KBM-7 (cell line): ENCODE measurements around the gene RIMS3.
A peak's percentile ranks its signal among the peaks of the same experiment; 100 is the strongest.
"Not testable (repeated sequence)": the region's sequence is repeated elsewhere in the genome, so short reads cannot be mapped to it uniquely, and the experiment has no call there.

Experiments used
- DNase-seq: peaks from one replicate; pipeline ENCODE4 v3.0.0-alpha.2; 2015
- in situ Hi-C: fragments of 300-500 bp; cut with MboI; formaldehyde crosslinking; loops from 2 replicates; pipeline ENCODE4 v1.14.3; 2020; ENCODE audit warnings: low sequenced_read_pairs, low pct_unique_long_range_greater_than_20kb, mixed read lengths

Gene RIMS3

DNA sequence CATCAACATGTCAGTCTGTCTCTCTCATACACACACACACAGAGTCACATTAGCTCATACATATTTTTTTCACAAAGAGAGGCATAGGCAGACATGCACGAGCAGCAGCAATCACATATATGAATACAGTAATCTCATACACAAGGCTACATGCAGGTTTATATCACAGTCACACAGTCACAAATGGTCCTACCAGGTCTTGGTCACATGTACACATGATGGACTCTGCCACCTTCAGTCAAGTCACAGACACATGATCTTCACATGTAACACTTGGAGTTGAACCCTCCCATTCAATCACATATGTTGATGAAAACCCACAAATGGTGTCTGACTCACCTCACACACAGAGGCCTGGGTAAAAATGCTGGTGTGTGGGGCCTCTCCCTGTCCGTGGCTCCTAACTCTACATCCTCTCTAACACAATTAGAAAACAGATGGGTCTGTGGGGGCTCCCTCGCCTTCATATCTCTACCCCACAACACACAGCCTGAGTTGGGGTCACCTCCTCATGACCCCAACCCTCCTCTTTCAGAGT is 27.9 kb downstream of the RIMS3 start:
- in situ Hi-C loops, result loop anchor here (25.0 kb wide), 1 partner anchor 100 kb away; no protein-coding TSS in a partner anchor
- DNase-seq, result no peak

- DNase-seq, result no peak
- in situ Hi-C loops, result loop anchor here (25.0 kb wide), 1 partner anchor 101 kb away; no protein-coding TSS in a partner anchor
Observed at GRCh38 chr1:40636777-40637176, 28.7 kb downstream of the RIMS3 start.

DNA sequence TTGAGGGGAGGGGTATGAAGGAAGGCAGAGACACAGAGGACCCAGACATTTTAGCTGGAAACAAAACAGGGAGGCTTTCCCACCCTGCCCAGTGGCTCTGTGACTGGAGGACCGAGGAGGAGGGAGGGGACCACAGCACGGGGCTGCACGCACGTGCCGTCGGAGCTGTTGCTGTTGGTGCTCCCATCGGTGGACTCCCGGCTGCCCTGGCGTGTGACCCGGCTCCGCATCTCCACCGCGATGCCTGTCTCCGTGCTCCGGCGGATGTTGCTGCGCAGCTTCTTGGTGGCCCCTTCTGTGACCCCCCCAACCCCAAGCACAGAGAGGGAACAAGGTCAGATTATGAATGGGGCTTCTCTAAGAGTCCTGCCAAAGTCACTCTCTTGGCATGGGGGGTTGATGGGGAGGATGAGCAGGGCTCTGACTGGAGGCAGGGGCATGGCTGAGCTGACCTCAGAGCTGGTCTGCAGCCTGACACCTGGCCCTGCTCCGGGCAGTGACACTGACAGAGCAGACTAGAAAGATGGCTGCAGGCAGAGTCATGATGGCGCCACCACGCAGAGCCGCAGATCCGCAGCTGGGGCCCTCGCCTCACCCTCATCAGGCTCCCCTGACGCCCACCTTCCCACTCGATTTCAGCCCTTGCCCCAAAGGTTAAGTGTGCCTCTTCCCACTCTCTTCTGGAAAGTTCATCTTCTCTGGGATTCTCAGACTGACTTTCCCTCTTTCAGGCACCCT is 29.6 kb downstream of the RIMS3 start:
- in situ Hi-C loops, result loop anchor here (25.0 kb wide), 1 partner anchor 101 kb away; no protein-coding TSS in a partner anchor
- DNase-seq, result no peak

GRCh38 chr1:40634901-40635655 is 30.4 kb downstream of the RIMS3 start:
- no peak for DNase-seq
- in situ Hi-C loops, result loop anchor here (25.0 kb wide), 1 partner anchor 102 kb away; no protein-coding TSS in a partner anchor

GRCh38 chr1:40633931-40634376 is 31.5 kb downstream of the RIMS3 start:
- DNase-seq, result peak; percentile 51
- in situ Hi-C loops, result loop anchor here (25.0 kb wide), 1 partner anchor 103 kb away; no protein-coding TSS in a partner anchor

- DNase-seq, result no peak
- in situ Hi-C loops, result loop anchor here (25.0 kb wide), 1 partner anchor 104 kb away; no protein-coding TSS in a partner anchor
Observed at GRCh38 chr1:40633523-40633922, 32.0 kb downstream of the RIMS3 start.

- in situ Hi-C loops, result loop anchor here (25.0 kb wide), 1 partner anchor 107 kb away; no protein-coding TSS in a partner anchor
- peak; percentile 39 for DNase-seq
Observed at GRCh38 chr1:40630488-40631223, 34.8 kb downstream of the RIMS3 start.

DNA sequence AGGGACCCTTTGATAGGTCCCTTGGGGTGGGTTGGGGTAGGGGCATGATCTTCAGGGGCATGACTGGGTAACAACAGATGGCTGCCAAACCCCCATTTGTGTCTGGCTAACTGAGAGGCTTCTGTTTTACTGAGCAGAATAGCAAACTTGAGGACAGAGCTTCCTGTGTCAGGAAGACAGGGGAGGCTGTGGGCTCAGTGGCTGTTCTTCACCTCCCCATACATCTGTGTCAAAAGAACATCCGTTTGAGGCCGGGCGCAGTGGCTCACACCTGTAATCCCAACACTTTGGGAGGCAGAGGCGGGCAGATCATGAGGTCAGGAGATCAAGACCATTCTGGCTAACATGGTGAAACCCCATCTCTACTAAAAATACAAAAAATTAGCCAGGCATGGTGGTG is 35.9 kb downstream of the RIMS3 start:
- not testable (repeated sequence) for DNase-seq
- in situ Hi-C loops, result loop anchor here (10.0 to 25.0 kb wide), 2 partner anchors 108 to 215 kb away; no protein-coding TSS in a partner anchor

DNA sequence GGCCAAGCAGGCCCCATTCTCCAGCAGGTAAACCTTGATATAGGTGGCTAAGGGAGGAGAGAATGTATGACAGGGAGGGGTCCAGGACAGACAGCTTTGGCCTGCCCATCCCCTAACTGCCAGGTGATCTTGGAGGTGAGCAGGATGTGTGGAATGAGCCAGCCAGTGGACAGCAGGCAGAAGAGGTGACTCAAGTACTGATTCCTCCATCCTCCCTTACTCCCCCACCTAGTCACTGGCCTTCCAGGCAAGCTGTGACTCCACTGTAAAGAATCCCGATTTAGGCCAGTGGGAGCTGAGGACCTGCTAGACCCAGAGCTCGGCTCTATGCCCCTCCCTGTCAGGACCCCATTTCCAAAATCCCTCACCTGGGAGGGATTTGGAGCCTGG is 36.6 kb downstream of the RIMS3 start:
- in situ Hi-C loops, result loop anchor here (10.0 to 25.0 kb wide), 2 partner anchors 108 to 216 kb away; no protein-coding TSS in a partner anchor
- DNase-seq, result no peak

DNA sequence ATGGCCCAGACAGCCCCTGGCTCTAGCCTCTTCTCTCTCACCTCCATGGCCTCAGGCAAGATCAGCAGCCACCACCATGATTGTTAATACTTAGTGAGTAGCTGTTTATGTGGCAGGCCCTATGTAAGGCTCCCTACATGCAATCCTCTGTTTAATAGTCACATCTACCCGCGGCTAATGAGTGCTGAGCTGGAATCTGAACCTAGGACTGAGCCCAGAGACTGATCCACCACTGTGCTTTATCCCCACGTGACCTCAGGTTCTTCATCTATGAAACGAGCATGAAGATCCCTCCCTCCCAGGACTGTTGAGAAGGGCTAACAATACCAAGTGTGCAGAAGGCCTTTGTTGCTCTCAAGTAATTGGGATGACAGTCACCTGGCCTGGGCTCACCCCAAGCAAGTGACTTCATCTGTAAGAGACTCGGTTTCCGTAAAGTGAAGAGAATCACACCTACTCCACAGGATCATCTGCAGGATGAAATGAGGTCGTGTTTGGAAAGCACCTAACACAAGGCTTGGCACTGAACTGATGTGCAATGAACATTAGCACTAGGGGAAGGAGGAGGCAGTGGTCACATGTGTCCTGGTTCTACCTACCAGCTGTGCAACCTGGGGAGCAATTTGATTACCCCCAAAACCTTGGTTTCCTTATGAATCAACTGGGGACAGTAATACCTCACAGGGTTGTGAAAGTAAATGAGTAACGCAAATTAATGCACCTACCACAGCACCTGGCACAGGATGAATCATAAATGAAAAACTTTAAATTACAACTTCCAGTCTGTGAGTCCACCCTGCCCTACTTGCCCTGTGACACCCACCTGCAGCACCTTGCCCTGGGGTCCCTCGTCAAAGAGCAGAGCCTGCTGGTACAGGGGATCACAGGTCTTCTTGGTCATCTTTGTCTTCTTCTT is 37.2 kb downstream of the RIMS3 start:
- DNase-seq, result no peak
- in situ Hi-C loops, result loop anchor here (10.0 to 25.0 kb wide), 2 partner anchors 109 to 217 kb away; no protein-coding TSS in a partner anchor

DNA sequence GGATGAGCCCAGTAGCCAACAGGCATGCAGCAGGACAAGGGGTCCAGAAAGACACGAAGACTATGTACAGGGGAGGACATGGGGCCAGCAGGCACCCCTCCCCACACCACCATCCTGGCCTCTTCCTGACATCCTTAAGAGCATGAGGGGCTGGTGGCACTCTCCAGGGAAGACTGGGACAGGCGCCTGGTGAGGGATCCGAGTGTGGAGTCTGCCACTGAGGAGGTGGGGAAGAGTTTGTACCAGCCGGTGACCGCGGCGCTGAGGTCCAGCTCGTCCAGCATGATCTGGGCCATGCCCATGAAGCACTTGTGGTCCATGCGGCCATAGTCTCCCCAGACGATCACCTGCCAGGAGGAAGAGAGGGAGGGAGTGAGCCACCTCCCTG is 39.1 kb downstream of the RIMS3 start:
- in situ Hi-C loops, result loop anchor here (10.0 to 25.0 kb wide), 2 partner anchors 111 to 218 kb away; no protein-coding TSS in a partner anchor
- DNase-seq, result no peak

GRCh38 chr1:40625476-40626382 is 39.8 kb downstream of the RIMS3 start:
- no peak for DNase-seq
- in situ Hi-C loops, result loop anchor here (10.0 to 25.0 kb wide), 2 partner anchors 112 to 219 kb away; no protein-coding TSS in a partner anchor

- in situ Hi-C loops, result loop anchor here (10.0 to 25.0 kb wide), 2 partner anchors 112 to 220 kb away; no protein-coding TSS in a partner anchor
- peak; percentile 24 for DNase-seq
Observed at GRCh38 chr1:40625076-40625475, 40.4 kb downstream of the RIMS3 start.

DNA sequence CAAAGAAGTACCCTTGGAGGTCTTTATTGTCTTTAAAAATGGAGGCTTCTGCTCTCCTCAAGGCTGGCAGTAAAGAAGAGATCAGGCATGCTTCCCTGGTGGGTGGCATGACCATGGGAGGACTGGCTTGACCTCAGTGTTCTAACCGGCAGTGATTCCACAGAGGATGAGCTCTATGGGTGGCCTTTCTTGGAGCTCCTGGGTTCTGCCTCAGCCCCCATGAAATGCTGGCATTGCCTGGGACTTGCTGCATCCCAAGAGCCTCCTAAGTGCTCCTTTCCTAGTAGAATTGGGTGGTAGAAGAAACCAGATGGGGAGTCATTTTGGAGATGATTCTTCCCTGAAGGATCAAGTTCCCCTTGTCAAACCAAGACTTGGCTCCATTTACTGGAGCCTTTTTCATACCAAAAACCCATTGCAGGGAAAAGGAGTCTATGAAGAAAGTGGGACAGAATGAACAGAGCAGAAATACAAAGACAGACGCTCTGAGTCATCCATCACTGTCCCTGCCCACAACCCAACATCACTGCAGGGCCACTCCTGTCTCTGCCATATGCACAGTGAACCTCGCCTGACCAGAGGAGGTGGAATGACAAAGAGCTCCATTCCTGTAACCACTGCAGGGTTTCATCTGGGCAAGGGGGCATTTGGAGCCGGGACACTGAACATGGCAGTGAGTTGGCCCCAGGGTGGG is 42.4 kb downstream of the RIMS3 start:
- in situ Hi-C loops, result loop anchor here (10.0 kb wide), 1 partner anchor 222 kb away; no protein-coding TSS in a partner anchor

GRCh38 chr1:40621821-40622450 is 43.5 kb downstream of the RIMS3 start:
- in situ Hi-C loops, result loop anchor here (10.0 kb wide), 1 partner anchor 223 kb away; no protein-coding TSS in a partner anchor
- DNase-seq, result no peak

More for the DNA sequence above, 42.4 kb downstream of the RIMS3 start:
- DNase-seq, result no peak
